GM21526 (cell line): ENCODE results near the gene GOLGA8O.
"Not testable (repeated sequence)": the region's sequence is repeated elsewhere in the genome, so short reads cannot be mapped to it uniquely, and the experiment has no call there.

Experiments used
- ATAC-seq: cut with Tn5 transposase; IDR thresholded peaks from one replicate; pipeline ENCODE4 v1.9.1; 2021; ENCODE audit warnings: moderate library complexity; ENCODE audit not compliant: unreplicated experiment, low FRiP score

Gene GOLGA8O

GRCh38 chr15:32455534-32455933, at the start of gene GOLGA8O:
TSS of gene GOLGA8O (minus strand) at chr15:32455634. CDS start at chr15:32455536, 98 bp downstream.
- ATAC-seq: not testable (repeated sequence)

GRCh38 chr15:32504152-32504811, 48.8 kb upstream of the GOLGA8O start:
- not testable (repeated sequence) for ATAC-seq

- ATAC-seq: not testable (repeated sequence)
These were observed 47.5 kb upstream of the GOLGA8O start for GRCh38 chr15:32502946-32503345.

GRCh38 chr15:32492768-32493167, 37.3 kb upstream of the GOLGA8O start:
- ATAC-seq: not testable (repeated sequence)

GRCh38 chr15:32486474-32486873, 31.0 kb upstream of the GOLGA8O start:
- ATAC-seq: not testable (repeated sequence)

- ATAC-seq: not testable (repeated sequence)
These were observed 27.9 kb upstream of the GOLGA8O start for GRCh38 chr15:32483377-32483776.

- ATAC-seq: not testable (repeated sequence)
These were observed 26.2 kb upstream of the GOLGA8O start for GRCh38 chr15:32481683-32482082.

GRCh38 chr15:32468076-32468475, 12.6 kb upstream of the GOLGA8O start:
- ATAC-seq: not testable (repeated sequence)

GRCh38 chr15:32440445-32440977, 14.9 kb downstream of the GOLGA8O start:
- not testable (repeated sequence) for ATAC-seq

- not testable (repeated sequence) for ATAC-seq
These were observed 21.1 kb downstream of the GOLGA8O start for GRCh38 chr15:32434102-32434963.

GRCh38 chr15:32427635-32428034, 27.8 kb downstream of the GOLGA8O start:
- ATAC-seq: not testable (repeated sequence)

GRCh38 chr15:32426511-32426910, 28.9 kb downstream of the GOLGA8O start:
- not testable (repeated sequence) for ATAC-seq

GRCh38 chr15:32407903-32408302, 47.5 kb downstream of the GOLGA8O start:
- not testable (repeated sequence) for ATAC-seq

GRCh38 chr15:32403192-32403591, 52.2 kb downstream of the GOLGA8O start, which contains the start of gene GOLGA8K:
TSS of gene GOLGA8K (minus strand) at chr15:32403292. CDS start at chr15:32403194, 98 bp downstream.
- not testable (repeated sequence) for ATAC-seq

GRCh38 chr15:32396522-32396921, 58.9 kb downstream of the GOLGA8O start:
- ATAC-seq: not testable (repeated sequence)
